ENCODE data around the gene PLEKHG1. TPM values are rescaled to one million over a fixed set of nuclear protein-coding genes. Genes with fewer than 3 reads are reported as not detected.
A peak's percentile ranks its signal among the peaks of the same experiment; 100 is the strongest.

PLEKHG1 gene
- total RNA-seq (1 to 10 TPM; 2.9 to 3.9 TPM), polyA plus RNA-seq (1 to 10 TPM; 1.2 to 2.1 TPM)

GRCh38 chr6:150599199-150600009, at the start of gene PLEKHG1:
PLEKHG1 (plus strand) TSS chr6:150599885; CDS start chr6:150733682, 133,797 bp downstream.
- Histone ChIP-seq H3K36me3 (ENCODE audit: insufficient read depth, low read length) (no peaks in the 10 kb centered on the region), H3K4me1 (ENCODE audit: insufficient read depth, low read length) (peaks cover 14% of the 10 kb centered on the region), H3K27me3 (ENCODE audit: insufficient read depth, low read length) (no peaks in the 10 kb centered on the region), H3K9me3 (ENCODE audit: control insufficient read depth in 1 of 2, low read length in 2 of 2) (no peaks in the 10 kb centered on the region), H3K27ac (ENCODE audit: low read depth, low read length) (peak within 1 kb of the TSS; percentile 40), H3K4me3 (ENCODE audit: low read length in 2 of 2) (peak within 1 kb of the TSS in 1 of 2 donors; percentile 50)
- peaks cover 0 to 9% of the 10 kb centered on the region in 2 donors for H3K36me3 Mint-ChIP-seq
- POLR2A ChIA-PET (ENCODE audit: partially characterized antibody) = interaction anchor here (1.5 to 2.6 kb wide), 3 partner anchors 12 to 108 kb away, joined by 4 to 9 read pairs (median 4); no protein-coding TSS in a partner anchor
- peak; percentile 51 to 69 (median 59) for DNase-seq
- intact Hi-C loops (cut with micrococcal nuclease) = loop anchor here (1.0 kb wide), 1 partner anchor 181 kb away; no protein-coding TSS in a partner anchor
- H3K4me1 Mint-ChIP-seq = peaks cover 13 to 20% (median 15%) of the 10 kb centered on the region in 4 donors
- CTCF ChIA-PET (ENCODE audit: partially characterized antibody) = interaction anchor here (0.6 to 2.3 kb wide), 7 partner anchors 18 to 518 kb away, joined by 3 to 10 read pairs (median 4); no protein-coding TSS in a partner anchor
- H3K4me3 Mint-ChIP-seq = peak within 1 kb of the TSS; percentile 89 to 98 (median 94)
- peak within 1 kb of the TSS; percentile 75 to 94 (median 92) for H3K27ac Mint-ChIP-seq
- H3K27me3 Mint-ChIP-seq = peaks cover 20 to 23% of the 10 kb centered on the region in 2 donors
- peaks cover 0 to 2% (median 0%) of the 10 kb centered on the region in 8 donors for H3K9me3 Mint-ChIP-seq

- no peak for DNase-seq
- Histone ChIP-seq H3K4me1 (ENCODE audit: insufficient read depth, low read length) (no peaks in the 10 kb centered on the region), H3K36me3 (ENCODE audit: insufficient read depth, low read length) (no peaks in the 10 kb centered on the region), H3K4me3 (ENCODE audit: low read length in 2 of 2) (no peak overlapping the region), H3K27ac (ENCODE audit: low read depth, low read length) (no peak overlapping the region), H3K27me3 (ENCODE audit: insufficient read depth, low read length) (no peaks in the 10 kb centered on the region), H3K9me3 (ENCODE audit: control insufficient read depth in 1 of 2, low read length in 2 of 2) (no peaks in the 10 kb centered on the region)
- ChIA-PET POLR2A (ENCODE audit: partially characterized antibody) (no interaction called here), CTCF (ENCODE audit: partially characterized antibody) (no interaction called here)
- Mint-ChIP-seq H3K9me3 (no peaks in the 10 kb centered on the region), H3K4me1 (no peaks in the 10 kb centered on the region), H3K36me3 (no peaks in the 10 kb centered on the region), H3K27ac (no peak overlapping the region), H3K27me3 (peaks cover 0 to 2% of the 10 kb centered on the region in 2 donors), H3K4me3 (no peak overlapping the region)
- intact Hi-C loops (cut with micrococcal nuclease) = no loop called here
Measured at GRCh38 chr6:150550244-150550643, 49.4 kb upstream of the PLEKHG1 start.

GRCh38 chr6:150557043-150557599, 42.6 kb upstream of the PLEKHG1 start:
- Mint-ChIP-seq H3K36me3 (no peaks in the 10 kb centered on the region), H3K27ac (no peak overlapping the region), H3K4me1 (no peaks in the 10 kb centered on the region), H3K4me3 (no peak overlapping the region), H3K9me3 (peaks cover 2 to 12% (median 9%) of the 10 kb centered on the region in 8 donors), H3K27me3 (peaks cover 6 to 14% of the 10 kb centered on the region in 2 donors)
- intact Hi-C loops (cut with micrococcal nuclease) = no loop called here
- no peaks in the 10 kb centered on the region for H3K36me3 ChIP-seq (ENCODE audit: insufficient read depth, low read length)
- ChIA-PET POLR2A (ENCODE audit: partially characterized antibody) (no interaction called here), CTCF (ENCODE audit: partially characterized antibody) (no interaction called here)
- H3K9me3 ChIP-seq (ENCODE audit: control insufficient read depth in 1 of 2, low read length in 2 of 2) = no peaks in the 10 kb centered on the region
- no peaks in the 10 kb centered on the region for H3K4me1 ChIP-seq (ENCODE audit: insufficient read depth, low read length)
- H3K27me3 ChIP-seq (ENCODE audit: insufficient read depth, low read length) = peaks cover 5% of the 10 kb centered on the region
- H3K4me3 ChIP-seq (ENCODE audit: low read length in 2 of 2) = no peak overlapping the region
- H3K27ac ChIP-seq (ENCODE audit: low read depth, low read length) = no peak overlapping the region
- no peak for DNase-seq

- no peaks in the 10 kb centered on the region for H3K4me1 ChIP-seq (ENCODE audit: insufficient read depth, low read length)
- peaks cover 4 to 14% of the 10 kb centered on the region in 2 donors for H3K27me3 Mint-ChIP-seq
- no peak for DNase-seq
- no peak overlapping the region for H3K4me3 Mint-ChIP-seq
- H3K9me3 Mint-ChIP-seq = peaks cover 2 to 12% (median 9%) of the 10 kb centered on the region in 8 donors
- intact Hi-C loops (cut with micrococcal nuclease) = no loop called here
- peaks cover 5% of the 10 kb centered on the region for H3K27me3 ChIP-seq (ENCODE audit: insufficient read depth, low read length)
- no peaks in the 10 kb centered on the region for H3K9me3 ChIP-seq (ENCODE audit: control insufficient read depth in 1 of 2, low read length in 2 of 2)
- no peaks in the 10 kb centered on the region for H3K36me3 Mint-ChIP-seq
- ChIA-PET CTCF (ENCODE audit: partially characterized antibody) (no interaction called here), POLR2A (ENCODE audit: partially characterized antibody) (no interaction called here)
- no peaks in the 10 kb centered on the region for H3K4me1 Mint-ChIP-seq
- no peak overlapping the region for H3K27ac Mint-ChIP-seq
- H3K27ac ChIP-seq (ENCODE audit: low read depth, low read length) = no peak overlapping the region
- H3K4me3 ChIP-seq (ENCODE audit: low read length in 2 of 2) = no peak overlapping the region
- H3K36me3 ChIP-seq (ENCODE audit: insufficient read depth, low read length) = no peaks in the 10 kb centered on the region
Measured at GRCh38 chr6:150560004-150560883, 39.4 kb upstream of the PLEKHG1 start.

- Histone ChIP-seq H3K27ac (ENCODE audit: low read depth, low read length) (no peak overlapping the region), H3K9me3 (ENCODE audit: control insufficient read depth in 1 of 2, low read length in 2 of 2) (no peaks in the 10 kb centered on the region), H3K4me1 (ENCODE audit: insufficient read depth, low read length) (no peaks in the 10 kb centered on the region), H3K4me3 (ENCODE audit: low read length in 2 of 2) (no peak overlapping the region), H3K27me3 (ENCODE audit: insufficient read depth, low read length) (peaks cover 5% of the 10 kb centered on the region), H3K36me3 (ENCODE audit: insufficient read depth, low read length) (no peaks in the 10 kb centered on the region)
- no peak overlapping the region for H3K4me3 Mint-ChIP-seq
- no peaks in the 10 kb centered on the region for H3K4me1 Mint-ChIP-seq
- ChIA-PET CTCF (ENCODE audit: partially characterized antibody) (no interaction called here), POLR2A (ENCODE audit: partially characterized antibody) (no interaction called here)
- H3K9me3 Mint-ChIP-seq = peaks cover 2 to 12% (median 9%) of the 10 kb centered on the region in 8 donors
- peaks cover 4 to 10% of the 10 kb centered on the region in 2 donors for H3K27me3 Mint-ChIP-seq
- no peak for DNase-seq
- intact Hi-C loops (cut with micrococcal nuclease) = no loop called here
- H3K36me3 Mint-ChIP-seq = no peaks in the 10 kb centered on the region
- H3K27ac Mint-ChIP-seq = no peak overlapping the region
Measured at GRCh38 chr6:150560884-150561219, 38.8 kb upstream of the PLEKHG1 start.

- no peaks in the 10 kb centered on the region for H3K4me1 Mint-ChIP-seq
- CTCF ChIA-PET (ENCODE audit: partially characterized antibody) = no interaction called here
Measured at GRCh38 chr6:150565945-150566344, 33.7 kb upstream of the PLEKHG1 start.

GRCh38 chr6:150566486-150566885, 33.2 kb upstream of the PLEKHG1 start:
- no peaks in the 10 kb centered on the region for H3K4me1 Mint-ChIP-seq
- no peaks in the 10 kb centered on the region for H3K36me3 Mint-ChIP-seq
- no peak overlapping the region for H3K27ac ChIP-seq (ENCODE audit: low read depth, low read length)
- H3K9me3 Mint-ChIP-seq = peaks cover 0 to 3% (median 0%) of the 10 kb centered on the region in 8 donors
- no peaks in the 10 kb centered on the region for H3K4me1 ChIP-seq (ENCODE audit: insufficient read depth, low read length)
- H3K4me3 ChIP-seq (ENCODE audit: low read length in 2 of 2) = no peak overlapping the region
- H3K27me3 ChIP-seq (ENCODE audit: insufficient read depth, low read length) = no peaks in the 10 kb centered on the region
- H3K9me3 ChIP-seq (ENCODE audit: control insufficient read depth in 1 of 2, low read length in 2 of 2) = no peaks in the 10 kb centered on the region
- peaks cover 2 to 3% of the 10 kb centered on the region in 2 donors for H3K27me3 Mint-ChIP-seq
- H3K36me3 ChIP-seq (ENCODE audit: insufficient read depth, low read length) = no peaks in the 10 kb centered on the region
- POLR2A ChIA-PET (ENCODE audit: partially characterized antibody) = no interaction called here
- CTCF ChIA-PET (ENCODE audit: partially characterized antibody) = no interaction called here
- DNase-seq = no peak
- no peak overlapping the region for H3K27ac Mint-ChIP-seq
- intact Hi-C loops (cut with micrococcal nuclease) = no loop called here
- H3K4me3 Mint-ChIP-seq = no peak overlapping the region

More at GRCh38 chr6:150565945-150566344, 33.7 kb upstream of the PLEKHG1 start:
- no peak overlapping the region for H3K27ac ChIP-seq (ENCODE audit: low read depth, low read length)
- POLR2A ChIA-PET (ENCODE audit: partially characterized antibody) = no interaction called here
- Mint-ChIP-seq H3K36me3 (no peaks in the 10 kb centered on the region), H3K4me3 (no peak overlapping the region), H3K27me3 (peaks cover 0 to 3% of the 10 kb centered on the region in 2 donors), H3K27ac (no peak overlapping the region), H3K9me3 (peaks cover 0 to 3% (median 0%) of the 10 kb centered on the region in 8 donors)
- H3K36me3 ChIP-seq (ENCODE audit: insufficient read depth, low read length) = no peaks in the 10 kb centered on the region
- no peaks in the 10 kb centered on the region for H3K27me3 ChIP-seq (ENCODE audit: insufficient read depth, low read length)
- intact Hi-C loops (cut with micrococcal nuclease) = no loop called here
- no peaks in the 10 kb centered on the region for H3K9me3 ChIP-seq (ENCODE audit: control insufficient read depth in 1 of 2, low read length in 2 of 2)
- no peaks in the 10 kb centered on the region for H3K4me1 ChIP-seq (ENCODE audit: insufficient read depth, low read length)
- DNase-seq = no peak
- H3K4me3 ChIP-seq (ENCODE audit: low read length in 2 of 2) = no peak overlapping the region
